ENCODE results near the gene EBNA1BP2.

DNA sequence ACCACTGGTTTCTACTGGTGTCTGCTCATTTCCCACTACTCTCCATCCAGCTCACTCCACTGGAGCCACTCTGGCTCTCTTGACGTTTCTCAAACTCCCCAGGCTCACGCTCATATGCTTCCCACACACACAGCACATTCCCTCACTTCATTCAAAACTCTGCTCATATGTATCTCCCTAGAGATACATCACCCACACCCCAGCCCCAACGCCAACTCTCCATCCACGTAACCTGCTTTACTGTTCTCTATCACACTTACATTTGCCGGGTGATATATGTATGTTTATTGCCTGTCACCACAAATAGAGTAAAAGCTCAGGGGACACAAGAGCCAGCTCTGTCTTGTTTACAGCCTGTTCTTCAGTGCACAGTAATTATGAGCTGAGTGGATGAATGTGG is 22.2 kb downstream of the EBNA1BP2 start:
- TF ChIP-seq CTCF (IDR thresholded peaks at IDR 0.05): no peak
- no peak for TF ChIP-seq POLR2A (IDR thresholded peaks at IDR 0.05)

All from body of pancreas (tissue), 4 donors.